GM12891 (cell line): ENCODE measurements around the gene CLN5.
"Not testable (repeated sequence)": the region's sequence is repeated elsewhere in the genome, so short reads cannot be mapped to it uniquely, and the experiment has no call there.

Experiments used
- PAX5 ChIP-seq: IDR thresholded peaks from 2 replicates; pipeline ENCODE4 v1.6.1; 2011; ENCODE audit warnings: low read length, moderate library complexity, mild to moderate bottlenecking; ENCODE audit not compliant: insufficient read depth, severe bottlenecking
- POLR2A ChIP-seq: IDR thresholded peaks from 2 replicates; pipeline ENCODE4 v1.6.1; 2011; ENCODE audit warnings: low read depth, low read length, control low read depth
- POLR2AphosphoS5 ChIP-seq: IDR thresholded peaks from 2 replicates; pipeline ENCODE4 v1.6.1; 2011; ENCODE audit warnings: low read depth, low read length, control low read depth

GRCh38 chr13:77009719-77010118 is 17.8 kb downstream of the CLN5 start:
- not testable (repeated sequence) for TF ChIP-seq POLR2AphosphoS5, POLR2A, PAX5
